GM12892 (cell line): ENCODE results near the gene PPP2R5C.

Experiments used
- POLR2A ChIP-seq: IDR thresholded peaks from 2 replicates; pipeline ENCODE4 v1.6.1; 2011; ENCODE audit warnings: low read depth, low read length, control low read depth
- POLR2AphosphoS5 ChIP-seq: IDR thresholded peaks from 2 replicates; pipeline ENCODE4 v1.6.1; 2011; ENCODE audit warnings: low read depth, low read length, control low read depth

DNA sequence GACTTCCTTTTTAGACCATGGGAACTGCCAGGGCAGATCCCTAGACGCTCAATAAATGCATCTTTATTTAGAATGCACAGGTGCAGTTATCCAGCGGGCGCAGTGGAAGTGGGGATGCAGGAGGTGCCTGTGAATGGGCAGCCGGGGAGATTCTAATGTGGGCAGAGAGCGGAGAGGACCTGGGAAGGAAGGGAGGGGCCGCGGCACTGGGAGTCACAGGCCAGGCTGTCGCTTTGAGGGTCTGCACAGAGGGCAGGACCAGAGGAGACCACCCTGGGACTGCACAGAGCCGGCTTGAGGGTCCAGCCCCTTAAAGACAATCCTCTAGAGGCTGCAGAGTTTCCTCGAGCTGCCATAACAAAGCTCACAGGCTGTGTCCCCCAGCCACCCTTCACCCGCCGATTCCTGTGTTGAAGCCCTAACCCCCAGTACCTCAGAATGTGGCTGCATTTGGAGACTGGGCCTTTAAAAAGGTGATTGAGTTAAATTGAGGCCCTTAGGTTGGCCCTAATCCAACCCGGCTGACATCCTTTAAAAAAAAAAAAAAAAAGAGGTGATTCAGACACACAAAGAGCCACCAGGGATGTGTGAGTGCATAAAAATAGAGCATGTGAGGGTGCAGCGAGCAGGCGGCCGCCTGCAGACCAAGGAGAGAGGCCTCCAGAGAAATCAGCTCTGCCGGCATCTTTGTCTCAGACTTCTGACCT lies 44.4 kb upstream of the PPP2R5C start:
- TF ChIP-seq POLR2AphosphoS5 = no peak
- no peak for TF ChIP-seq POLR2A
